RWPE2 (cell line): Measurements from ENCODE around the gene COL11A1.

ENCODE experiments used
- ATAC-seq: fragments of 200-7000 bp; cut with Tn5 transposase; 3 replicates; pipeline ENCODE4 v1.9.1; 2021; ENCODE audit warnings: low read depth
- DNase-seq: peaks from one replicate; pipeline ENCODE4 v3.0.0-alpha.2; 2020; ENCODE audit warnings: low spot score
- H3K27ac ChIP-seq: fragments of 450-650 bp; 2 replicates; pipeline ENCODE4 v1.5.1; 2017; ENCODE audit warnings: mild to moderate bottlenecking; ENCODE audit not compliant: poor library complexity, severe bottlenecking
- H3K27me3 ChIP-seq: fragments of 250-450 bp; sonication (Bioruptor Pico); 2 replicates; pipeline ENCODE4 v1.5.1; 2021; ENCODE audit warnings: mild to moderate bottlenecking, moderate library complexity; ENCODE audit not compliant: insufficient read depth, poor library complexity, severe bottlenecking
- H3K36me3 ChIP-seq: fragments of 250-450 bp; sonication (Bioruptor Pico); 2 replicates; pipeline ENCODE4 v1.5.1; 2020; ENCODE audit warnings: low read depth, mild to moderate bottlenecking, moderate library complexity
- H3K4me1 ChIP-seq: fragments of 250-450 bp; sonication (Bioruptor Pico); 2 replicates; pipeline ENCODE4 v1.5.1; 2021; ENCODE audit warnings: mild to moderate bottlenecking, moderate library complexity; ENCODE audit not compliant: insufficient read depth, poor library complexity, severe bottlenecking
- H3K4me3 ChIP-seq: fragments of 250-450 bp; sonication (Bioruptor Pico); 2 replicates; pipeline ENCODE4 v1.5.1; 2021; ENCODE audit warnings: mild to moderate bottlenecking, moderate library complexity; ENCODE audit not compliant: severe bottlenecking
- H3K9me3 ChIP-seq: fragments of 250-450 bp; sonication (Bioruptor Pico); 2 replicates; pipeline ENCODE4 v1.5.1; 2021; ENCODE audit warnings: mild to moderate bottlenecking, moderate library complexity; ENCODE audit not compliant: severe bottlenecking
- CTCF ChIP-seq: fragments of 450-650 bp; IDR thresholded peaks from one replicate; pipeline ENCODE4 v1.5.1; 2017; ENCODE audit warnings: mild to moderate bottlenecking, moderate library complexity; ENCODE audit not compliant: poor library complexity, severe bottlenecking

Gene COL11A1

GRCh38 chr1:102857251-102857650, 251.1 kb downstream of the COL11A1 start:
- H3K36me3 ChIP-seq: no peaks in the 10 kb centered on the region
- no peaks in the 10 kb centered on the region for H3K4me1 ChIP-seq
- no peak overlapping the region for H3K4me3 ChIP-seq
- no peaks in the 10 kb centered on the region for H3K9me3 ChIP-seq
- no peak for TF ChIP-seq CTCF
- DNase-seq (no peak), ATAC-seq (no peak)
- no peaks in the 10 kb centered on the region for H3K27me3 ChIP-seq
- H3K27ac ChIP-seq: no peak overlapping the region

DNA sequence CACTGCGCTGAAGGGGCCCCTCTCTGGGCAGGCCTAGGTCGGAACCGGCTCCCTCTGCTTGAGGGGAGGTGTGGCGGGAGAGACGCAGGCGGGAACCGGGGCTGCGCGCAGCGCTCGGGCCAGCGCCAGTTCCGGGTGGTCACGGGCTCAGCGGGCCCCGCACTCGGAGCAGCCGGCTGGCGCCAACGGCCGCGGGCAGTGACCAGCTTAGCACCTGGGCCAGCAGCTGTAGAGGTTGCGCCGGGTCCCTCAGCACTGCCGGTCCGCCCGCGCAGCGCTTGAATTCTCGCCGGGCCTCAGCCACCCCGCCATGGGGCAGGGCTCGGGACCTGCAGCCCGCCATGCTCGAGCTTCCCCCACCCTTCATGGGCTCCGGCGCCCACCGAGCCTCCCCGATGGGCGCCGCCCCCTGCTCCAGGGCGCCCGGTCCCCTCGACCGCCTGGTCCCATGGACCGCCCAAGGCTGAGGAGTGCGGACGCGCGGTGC, 254.6 kb downstream of the COL11A1 start:
- DNase-seq (no peak), ATAC-seq (no peak)
- Histone ChIP-seq H3K4me3 (no peak overlapping the region), H3K9me3 (no peaks in the 10 kb centered on the region), H3K36me3 (no peaks in the 10 kb centered on the region), H3K27ac (no peak overlapping the region), H3K4me1 (no peaks in the 10 kb centered on the region), H3K27me3 (no peaks in the 10 kb centered on the region)
- no peak for TF ChIP-seq CTCF

DNA sequence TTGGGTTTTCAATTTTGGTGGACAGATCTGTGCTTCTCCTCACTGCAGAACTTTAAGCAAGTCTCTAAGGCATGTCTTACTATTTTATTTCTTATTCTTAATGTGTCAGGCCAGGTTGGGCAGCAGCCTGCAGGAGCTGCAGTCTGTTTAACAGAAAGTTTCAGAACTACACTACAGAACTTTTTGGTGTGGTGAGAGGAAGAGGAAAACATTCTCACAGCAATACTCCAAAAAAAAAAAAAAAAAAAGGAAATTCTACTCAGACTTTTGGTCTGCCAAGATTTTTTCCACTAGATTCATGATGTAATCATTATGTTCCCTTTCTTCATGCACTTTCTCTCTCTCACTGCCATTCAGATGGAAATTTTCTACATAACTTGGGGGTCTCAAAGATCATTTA, 255.2 kb downstream of the COL11A1 start:
- H3K27me3 ChIP-seq: no peaks in the 10 kb centered on the region
- DNase-seq: no peak
- no peak overlapping the region for H3K27ac ChIP-seq
- no peaks in the 10 kb centered on the region for H3K36me3 ChIP-seq
- ATAC-seq: no peak
- TF ChIP-seq CTCF: no peak
- H3K9me3 ChIP-seq: no peaks in the 10 kb centered on the region
- H3K4me1 ChIP-seq: no peaks in the 10 kb centered on the region
- no peak overlapping the region for H3K4me3 ChIP-seq

DNA sequence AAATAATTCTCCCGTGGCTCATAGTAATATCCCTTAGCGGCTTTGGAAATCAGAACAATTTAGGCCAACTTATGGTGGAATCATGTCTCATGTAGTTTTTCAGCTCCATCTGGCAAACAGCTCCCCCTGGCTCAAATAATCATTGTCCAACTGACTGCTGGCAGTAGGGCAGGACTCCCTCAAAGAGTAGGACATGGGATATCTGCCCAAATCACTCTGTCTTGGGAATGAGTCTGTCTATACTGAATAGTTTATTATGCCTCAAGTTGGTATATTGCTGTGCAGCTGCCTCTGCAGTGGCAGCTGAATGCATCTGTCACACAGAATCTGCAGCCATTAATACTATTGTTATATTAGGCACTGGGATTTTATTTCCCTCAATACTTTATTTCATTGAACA, 255.7 kb downstream of the COL11A1 start:
- Histone ChIP-seq H3K4me1 (no peaks in the 10 kb centered on the region), H3K27ac (no peak overlapping the region), H3K9me3 (no peaks in the 10 kb centered on the region), H3K36me3 (no peaks in the 10 kb centered on the region), H3K27me3 (no peaks in the 10 kb centered on the region), H3K4me3 (no peak overlapping the region)
- ATAC-seq: no peak
- no peak for TF ChIP-seq CTCF
- DNase-seq: no peak

- ATAC-seq: no peak
- no peak for TF ChIP-seq CTCF
Observed at GRCh38 chr1:102851616-102852015, 256.7 kb downstream of the COL11A1 start.

More at GRCh38 chr1:102851616-102852015, 256.7 kb downstream of the COL11A1 start:
- Histone ChIP-seq H3K9me3 (no peaks in the 10 kb centered on the region), H3K4me1 (no peaks in the 10 kb centered on the region), H3K27ac (no peak overlapping the region), H3K36me3 (no peaks in the 10 kb centered on the region), H3K4me3 (no peak overlapping the region), H3K27me3 (no peaks in the 10 kb centered on the region)
- no peak for DNase-seq
